Measurements from ENCODE around the gene NANS.
"Not testable (repeated sequence)": the region's sequence is repeated elsewhere in the genome, so short reads cannot be mapped to it uniquely, and the experiment has no call there.

Gene NANS

DNA sequence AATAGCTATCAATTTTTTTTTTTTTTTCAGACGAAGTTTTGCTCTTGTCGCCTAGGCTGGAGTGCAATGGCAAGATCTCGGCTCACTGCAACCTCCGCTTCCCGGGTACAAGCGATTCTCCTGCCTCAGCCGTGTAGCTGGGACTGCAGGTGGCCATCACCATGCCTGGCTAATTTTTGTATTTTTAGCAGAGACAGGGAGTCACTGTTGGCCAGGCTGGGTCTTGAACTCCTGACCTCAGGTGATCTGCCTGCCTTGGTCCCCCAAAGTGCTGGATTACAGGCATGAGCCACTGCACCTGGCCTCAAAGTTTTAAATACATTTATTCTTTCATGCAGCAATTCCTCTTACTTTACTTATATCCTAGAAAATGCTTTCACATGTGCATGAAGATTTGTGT, 44.9 kb downstream of the NANS start:
- no peak for DNase-seq (ENCODE audit: low spot score)

DNA sequence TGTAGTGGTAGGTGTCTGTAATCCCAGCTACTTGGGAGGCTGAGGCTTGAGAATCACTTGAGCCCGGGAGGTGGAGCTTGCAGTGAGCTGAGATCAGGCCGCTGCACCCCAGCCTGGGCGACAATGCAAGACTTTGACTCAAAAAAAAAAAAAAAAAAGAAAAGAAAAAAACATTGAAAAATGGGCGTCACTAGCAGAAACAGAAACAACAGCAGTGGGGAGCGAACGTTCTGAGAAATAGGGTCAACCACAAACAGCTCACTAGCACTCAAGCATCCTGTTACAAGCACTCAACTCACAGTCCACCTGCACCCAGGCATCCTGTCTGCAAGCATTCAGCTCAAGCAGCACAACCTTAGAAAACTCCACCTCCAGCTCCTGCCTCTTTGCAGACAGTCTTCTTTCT, 45.3 kb downstream of the NANS start:
- DNase-seq (ENCODE audit: low spot score), result no peak

DNA sequence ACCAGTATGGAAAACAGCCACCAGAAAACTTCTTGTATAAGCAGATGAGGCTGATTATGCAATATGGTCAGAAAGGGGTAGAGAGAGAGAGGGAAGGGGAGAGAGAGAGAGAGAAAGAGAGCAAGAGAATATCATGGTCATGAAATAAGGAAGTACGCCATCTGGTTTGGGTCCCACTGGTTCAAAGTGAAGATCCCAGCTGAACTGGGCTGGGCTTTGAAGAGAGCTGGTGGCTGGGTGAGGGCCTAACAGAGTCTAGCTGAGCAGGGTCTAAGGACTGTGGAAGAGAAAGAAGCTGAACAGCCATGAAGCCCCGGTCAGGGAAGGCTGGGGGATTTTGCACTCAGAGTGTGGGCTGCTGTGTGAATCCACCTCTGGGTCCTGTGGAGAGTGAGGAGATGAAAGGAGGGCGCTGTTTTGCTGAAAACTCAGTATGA, 47.9 kb downstream of the NANS start:
- DNase-seq (ENCODE audit: low spot score), result no peak

DNA sequence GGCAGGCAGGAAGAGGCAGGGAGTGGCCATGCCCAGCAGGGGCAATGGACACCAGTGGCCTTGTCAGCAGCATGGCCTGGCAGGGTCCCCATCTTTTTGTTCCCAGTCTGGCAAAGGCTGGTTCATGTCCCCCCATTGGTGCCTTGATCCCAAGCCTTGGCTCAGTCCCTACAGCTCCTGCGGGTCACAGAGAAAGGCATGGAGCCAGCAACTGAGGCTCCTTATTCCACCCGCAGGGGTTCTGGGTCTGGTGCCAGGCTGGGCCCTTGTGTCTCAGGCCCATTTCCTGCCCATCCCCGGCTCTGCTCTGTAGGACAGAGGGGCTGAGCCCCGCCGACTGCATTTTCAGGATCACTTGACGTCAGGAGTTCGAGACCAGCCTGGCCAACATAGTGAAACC, 48.5 kb downstream of the NANS start:
- no peak for DNase-seq (ENCODE audit: low spot score)

DNA sequence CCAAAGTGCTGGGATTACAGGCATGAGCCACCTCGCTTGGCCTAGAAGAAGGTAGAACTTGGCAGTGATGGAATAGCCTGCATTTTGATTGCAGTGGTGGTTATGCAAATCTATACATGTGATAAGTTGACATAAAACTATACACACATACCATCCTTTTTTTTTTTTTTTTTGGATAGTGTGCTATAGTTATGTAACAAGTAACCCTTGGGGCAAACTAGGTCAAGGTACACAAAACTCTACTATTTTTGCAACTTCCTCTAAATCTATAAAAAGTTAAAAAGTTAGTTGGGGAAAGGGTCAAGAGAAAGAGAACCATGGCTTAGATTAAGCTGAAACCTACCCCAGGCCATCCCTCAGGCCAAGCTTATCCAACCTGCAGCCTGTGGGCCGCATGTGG, 51.4 kb downstream of the NANS start:
- DNase-seq (ENCODE audit: low spot score), result no peak

DNA sequence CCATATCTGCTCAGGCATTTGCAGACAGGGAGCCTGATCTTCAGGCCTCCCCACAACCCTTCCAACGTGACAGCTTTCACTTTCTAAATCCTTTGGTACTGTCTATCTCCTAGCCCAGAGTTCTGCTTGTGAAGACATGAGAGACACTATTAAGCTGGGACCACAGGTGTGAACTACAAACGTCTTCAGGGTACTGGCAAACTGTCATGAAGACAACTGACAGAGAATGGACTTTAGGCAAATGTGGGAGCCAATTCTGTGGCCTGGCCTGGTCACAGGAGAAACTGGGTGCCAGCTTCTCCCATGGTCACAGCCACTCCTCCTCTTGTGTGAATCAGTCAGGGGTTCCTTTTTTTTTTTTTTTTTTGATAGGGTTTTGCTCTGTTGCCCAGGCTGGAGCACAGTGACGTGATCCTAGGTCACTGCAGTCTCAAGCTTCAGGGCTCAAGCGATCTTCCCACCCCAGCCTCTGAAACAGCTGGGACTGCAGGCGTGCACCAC, 52.0 kb downstream of the NANS start:
- no peak for DNase-seq (ENCODE audit: low spot score)

DNA sequence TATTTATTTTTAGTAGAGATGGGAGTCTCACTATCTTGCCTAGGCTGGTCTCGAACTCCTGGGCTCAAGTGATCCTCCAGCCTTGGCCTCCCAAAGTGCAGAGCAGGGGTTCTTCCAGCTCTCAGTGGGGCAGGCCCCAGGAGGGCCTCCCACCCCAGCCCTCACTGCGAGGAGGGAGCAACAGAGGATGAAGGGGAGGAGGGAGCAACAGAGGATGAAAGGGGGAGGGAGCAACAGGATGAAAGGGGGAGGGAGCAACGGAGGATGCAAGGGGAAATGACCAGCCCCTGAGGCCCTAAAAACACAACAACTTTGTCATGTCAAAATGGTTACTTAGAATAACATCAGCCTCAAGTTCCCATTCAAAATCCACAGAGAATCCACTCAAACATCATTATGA, 52.5 kb downstream of the NANS start:
- DNase-seq (ENCODE audit: low spot score), result no peak

DNA sequence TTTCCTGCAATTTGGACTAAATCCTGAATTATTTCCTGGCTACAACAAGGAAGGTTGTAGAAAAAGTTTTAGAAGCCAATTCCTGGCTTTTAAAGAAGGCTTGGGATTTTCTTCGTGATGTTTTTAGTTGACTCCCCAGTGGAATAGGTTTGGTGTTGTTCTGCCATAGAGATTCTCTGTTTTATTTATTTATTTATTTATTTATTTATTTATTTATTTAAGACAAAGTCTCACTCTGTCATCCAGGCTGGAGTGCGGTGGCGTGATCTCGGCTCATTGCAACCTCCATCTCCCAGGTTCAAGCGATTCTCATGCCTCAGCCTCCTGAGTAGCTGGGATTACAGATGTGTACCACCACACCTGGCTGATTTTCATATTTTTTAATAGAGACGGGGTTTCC, 60.6 kb downstream of the NANS start:
- not testable (repeated sequence) for DNase-seq (ENCODE audit: low spot score)

DNA sequence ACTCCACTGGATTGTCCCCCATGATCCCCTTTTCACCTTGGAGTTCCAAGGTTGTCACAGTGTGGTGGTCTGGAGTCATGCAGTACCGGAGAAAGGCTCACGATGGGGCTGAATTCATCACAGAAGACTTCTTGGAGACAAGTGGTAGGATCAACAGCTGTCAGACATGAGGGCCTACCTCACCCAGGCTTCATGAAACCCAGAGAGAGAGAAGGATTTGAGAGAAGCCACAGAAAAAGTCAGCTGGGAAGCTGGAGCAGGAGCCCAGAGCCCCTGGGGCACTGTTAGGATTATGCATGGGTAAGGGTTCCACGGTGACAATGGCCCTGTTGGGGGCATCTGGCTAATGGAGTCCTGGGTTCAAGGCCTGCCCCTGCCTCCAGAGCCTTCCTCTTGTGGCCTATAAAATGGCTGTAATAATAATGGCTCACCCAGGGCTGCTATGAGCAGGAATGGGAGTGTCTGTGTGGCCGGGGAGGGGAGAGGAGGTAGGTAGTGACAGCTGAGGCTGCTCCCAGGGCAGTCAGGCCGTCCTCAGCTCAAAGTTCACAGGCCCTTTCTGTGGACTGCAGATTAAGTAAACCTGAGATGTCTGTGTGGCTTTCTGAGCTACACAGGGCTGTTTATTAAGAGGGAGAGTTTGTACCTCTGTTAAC, 61.6 kb downstream of the NANS start:
- no peak for DNase-seq (ENCODE audit: low spot score)

DNA sequence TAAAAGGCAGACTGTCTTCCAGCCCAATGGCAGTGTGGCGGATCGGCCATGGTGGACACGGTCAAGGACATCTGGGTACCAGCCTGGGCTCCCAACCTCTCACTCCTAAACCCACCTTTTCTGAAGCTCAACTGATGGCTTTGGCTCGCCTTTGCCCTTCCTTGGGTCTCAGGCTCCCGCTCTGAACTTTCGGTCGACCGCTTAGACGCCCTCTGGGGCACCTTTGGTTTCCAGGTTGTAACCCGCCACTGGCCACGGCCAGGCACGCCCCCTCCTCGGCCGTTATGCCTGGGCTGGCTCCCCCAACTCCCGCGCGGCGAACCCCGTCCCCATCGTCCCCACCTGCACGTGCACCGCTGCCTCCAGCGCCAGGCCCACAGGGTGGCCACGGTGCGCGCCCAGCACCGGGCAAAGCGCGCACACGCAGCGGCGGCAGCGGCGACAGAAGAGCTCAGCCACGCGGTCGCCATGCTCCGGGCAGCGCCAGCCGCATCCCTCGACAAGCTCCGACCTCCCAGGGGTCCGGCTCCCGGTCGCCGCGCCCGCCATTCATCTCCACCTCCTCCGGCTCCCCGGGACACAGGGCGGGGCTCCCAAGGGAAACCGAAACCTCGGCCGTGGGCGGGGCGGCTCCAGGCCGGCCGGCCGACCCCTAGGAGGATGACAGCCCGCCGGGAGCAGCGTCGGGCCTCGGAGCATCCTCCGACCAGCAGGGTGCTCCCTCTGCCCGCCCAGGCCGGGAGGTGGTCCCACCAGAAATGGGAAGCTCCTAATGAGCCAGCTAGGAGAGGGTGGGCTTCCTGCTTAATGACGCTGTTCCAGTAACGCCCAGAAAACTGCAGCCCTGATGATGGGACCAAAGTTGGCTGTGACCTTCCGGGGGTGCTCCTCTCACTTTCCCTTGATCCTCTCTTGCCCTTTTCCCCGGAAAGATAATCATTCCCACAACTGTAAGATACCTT, 62.4 kb downstream of the NANS start, which contains the start of gene TRIM14:
TRIM14 (minus strand) TSS at position 583 of the 962 bp plus-strand sequence; CDS start at position 549, 34 bp downstream.
- no peak for DNase-seq (ENCODE audit: low spot score)

DNA sequence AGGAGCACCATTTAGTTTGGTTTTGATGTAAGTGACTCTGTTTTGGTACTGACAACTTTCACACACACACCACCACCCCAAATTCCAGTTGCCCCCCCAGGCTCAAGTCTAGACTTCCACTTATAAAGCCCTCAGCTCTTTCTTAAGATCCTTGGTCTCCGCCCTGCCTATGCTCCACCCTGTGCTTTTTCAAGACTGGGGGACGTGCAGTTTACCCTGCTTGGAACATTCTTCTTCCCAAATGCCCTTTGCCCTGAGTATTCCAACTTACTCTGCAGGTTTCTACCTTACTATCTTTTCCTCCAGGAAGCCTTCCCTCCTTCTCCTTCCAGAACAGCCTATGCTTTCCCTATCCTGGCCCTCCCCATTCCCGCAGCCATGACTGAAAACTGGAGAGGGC, 63.9 kb downstream of the NANS start:
- no peak for DNase-seq (ENCODE audit: low spot score)

DNA sequence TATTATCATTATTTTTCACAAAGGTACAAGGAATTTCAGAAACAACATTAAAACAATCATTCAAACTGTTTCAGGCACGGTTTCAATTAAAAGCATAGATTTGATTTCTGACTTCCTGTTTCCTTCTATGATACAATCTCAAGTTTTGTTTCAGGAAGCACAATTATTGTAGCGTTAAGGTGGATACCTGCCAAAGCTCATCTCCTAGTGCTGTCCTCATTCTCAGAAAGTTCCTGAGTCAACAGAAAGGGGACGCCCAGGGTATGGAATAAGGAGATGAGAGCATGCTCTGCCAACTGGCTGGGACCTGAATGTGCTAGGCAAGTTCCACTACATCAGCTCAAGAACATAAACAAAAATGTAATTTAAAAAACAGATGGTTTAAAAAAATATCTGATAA, 64.5 kb downstream of the NANS start:
- DNase-seq (ENCODE audit: low spot score), result no peak

DNA sequence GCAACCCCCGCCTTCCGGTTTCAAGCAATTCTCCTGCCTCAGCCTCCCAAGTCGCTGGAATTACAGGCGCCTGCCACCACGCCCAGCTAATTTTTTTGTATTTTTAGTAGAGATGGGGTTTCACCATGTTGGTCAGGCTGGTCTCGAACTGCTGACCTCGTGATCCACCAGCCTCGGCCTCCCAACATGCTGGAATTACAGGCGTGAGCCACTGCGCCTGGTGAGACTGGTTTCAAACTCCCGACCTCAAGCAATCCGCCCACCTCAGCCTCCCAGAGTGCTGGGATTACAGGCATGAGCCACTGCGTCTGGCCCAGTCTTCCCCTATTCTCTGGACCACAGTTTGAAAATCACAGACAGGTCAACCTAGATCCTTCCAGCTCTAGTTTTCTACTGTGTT, 67.6 kb downstream of the NANS start:
- not testable (repeated sequence) for DNase-seq (ENCODE audit: low spot score)

DNA sequence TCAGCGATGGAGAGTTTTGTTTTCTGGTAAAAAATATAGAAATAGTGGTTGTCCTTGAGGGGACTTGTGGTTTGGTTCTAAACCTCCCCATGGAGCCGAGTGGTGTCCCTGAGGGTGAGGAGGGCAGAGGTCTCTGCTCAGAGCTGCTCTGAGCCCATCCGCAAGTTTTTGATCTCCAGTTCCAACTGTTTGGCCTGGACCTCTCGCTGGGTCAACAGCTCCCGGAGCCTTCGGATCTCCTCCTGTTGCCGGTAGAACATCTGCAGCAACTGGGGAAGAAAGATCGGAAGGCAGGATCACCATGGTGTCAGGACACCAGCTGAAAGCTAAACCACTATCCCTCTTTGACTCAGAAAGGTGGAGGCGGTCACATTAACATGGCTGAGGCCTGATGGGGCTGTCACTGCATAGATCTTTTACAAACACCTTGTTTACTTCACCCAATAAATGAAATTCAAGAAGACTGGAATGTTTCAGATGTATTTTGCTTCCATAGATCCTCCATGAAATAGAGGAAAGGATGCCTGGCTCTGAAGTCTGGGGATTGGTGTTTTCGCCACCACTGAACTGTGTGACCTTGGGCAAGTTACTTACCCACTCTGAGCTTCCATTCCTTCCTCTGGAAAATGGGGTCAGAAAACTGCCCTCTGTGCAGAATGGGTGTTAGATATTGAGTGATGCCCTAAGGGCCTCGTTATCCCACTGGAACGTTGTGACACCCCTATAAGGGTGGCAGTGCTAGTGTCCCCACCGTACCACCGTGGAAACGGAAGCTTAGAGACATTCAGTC, 68.3 kb downstream of the NANS start:
- DNase-seq (ENCODE audit: low spot score), result no peak

DNA sequence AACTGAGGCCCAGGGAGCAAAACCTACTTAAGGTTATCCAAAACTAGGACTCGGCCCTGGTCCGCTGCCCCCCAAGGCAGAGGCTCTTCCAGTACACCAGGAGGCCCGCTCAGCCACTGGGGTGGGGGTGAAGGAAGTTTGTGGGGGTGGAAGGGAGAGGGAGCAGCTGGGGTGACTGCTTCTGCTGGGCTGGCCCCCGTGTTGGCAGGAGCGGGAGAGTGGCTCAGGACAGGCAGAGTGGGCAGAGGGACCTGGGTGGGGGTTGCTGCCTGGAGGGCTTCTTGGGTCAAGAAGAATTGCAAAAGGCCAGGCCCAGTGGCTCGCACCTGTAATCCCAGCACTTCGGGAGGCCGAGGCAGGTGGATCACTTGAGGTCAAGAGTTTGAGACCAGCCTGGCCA, 70.7 kb downstream of the NANS start:
- no peak for DNase-seq (ENCODE audit: low spot score)

DNA sequence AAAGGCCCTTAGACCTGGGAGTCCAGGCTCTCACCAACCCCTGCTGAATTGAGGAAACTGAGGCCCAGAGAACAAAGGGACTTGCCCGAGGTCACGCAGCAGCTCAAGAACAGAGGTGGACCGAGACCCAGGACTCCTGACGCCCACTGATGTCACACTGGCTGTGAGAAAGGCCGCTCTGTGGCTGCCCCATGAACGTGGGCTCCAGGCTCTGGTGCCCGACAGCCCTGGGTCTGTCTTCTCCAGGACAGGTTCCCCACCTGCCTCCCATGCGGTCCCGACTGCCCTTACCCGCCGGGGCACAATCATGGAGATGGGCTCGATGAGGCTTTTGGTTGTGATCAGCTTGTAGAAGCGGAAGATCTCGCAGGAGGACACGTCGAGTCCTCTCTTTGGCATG, 71.8 kb downstream of the NANS start:
- no peak for DNase-seq (ENCODE audit: low spot score)

DNA sequence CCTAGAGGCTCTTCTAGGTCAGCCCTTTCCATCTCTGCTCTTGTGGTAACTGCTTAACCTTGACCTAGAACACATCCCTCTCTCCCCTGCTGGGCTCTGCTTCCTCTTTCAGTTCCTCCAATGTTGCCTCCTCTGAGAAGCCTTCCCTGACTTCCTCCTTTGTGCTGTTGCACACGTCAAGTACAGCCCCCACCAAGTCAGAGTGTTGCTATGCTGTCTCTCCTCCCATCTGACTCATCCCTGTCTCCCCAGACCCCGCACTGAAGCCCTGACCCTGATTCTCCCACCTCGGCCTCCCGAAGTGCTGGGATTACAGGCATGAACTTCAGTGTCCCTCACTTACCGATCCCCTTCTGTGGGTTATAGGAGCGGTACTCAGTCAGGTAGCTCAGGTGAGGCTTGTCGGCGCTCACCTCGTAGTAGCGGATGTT, 72.9 kb downstream of the NANS start:
- peak; percentile 34 for DNase-seq (ENCODE audit: low spot score)

DNA sequence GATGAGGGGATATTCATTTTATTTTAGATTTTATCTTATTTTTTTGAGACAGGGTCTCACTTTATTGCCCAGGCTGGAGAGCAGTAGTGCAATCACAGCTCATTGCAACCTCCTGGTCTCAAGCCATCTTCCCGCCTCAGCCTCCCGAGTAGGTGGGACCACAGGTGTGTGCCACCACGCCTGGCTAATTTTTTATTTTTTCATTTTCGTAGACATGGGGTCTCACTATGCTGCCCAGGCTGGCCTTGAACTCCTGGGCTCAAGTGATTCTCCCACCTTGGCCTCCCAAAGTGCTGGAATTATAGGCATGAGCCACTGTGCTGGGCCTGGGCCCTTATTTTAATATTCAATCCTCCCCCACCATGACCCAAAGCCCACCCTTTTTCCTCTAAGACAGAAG, 73.5 kb downstream of the NANS start:
- not testable (repeated sequence) for DNase-seq (ENCODE audit: low spot score)

DNA sequence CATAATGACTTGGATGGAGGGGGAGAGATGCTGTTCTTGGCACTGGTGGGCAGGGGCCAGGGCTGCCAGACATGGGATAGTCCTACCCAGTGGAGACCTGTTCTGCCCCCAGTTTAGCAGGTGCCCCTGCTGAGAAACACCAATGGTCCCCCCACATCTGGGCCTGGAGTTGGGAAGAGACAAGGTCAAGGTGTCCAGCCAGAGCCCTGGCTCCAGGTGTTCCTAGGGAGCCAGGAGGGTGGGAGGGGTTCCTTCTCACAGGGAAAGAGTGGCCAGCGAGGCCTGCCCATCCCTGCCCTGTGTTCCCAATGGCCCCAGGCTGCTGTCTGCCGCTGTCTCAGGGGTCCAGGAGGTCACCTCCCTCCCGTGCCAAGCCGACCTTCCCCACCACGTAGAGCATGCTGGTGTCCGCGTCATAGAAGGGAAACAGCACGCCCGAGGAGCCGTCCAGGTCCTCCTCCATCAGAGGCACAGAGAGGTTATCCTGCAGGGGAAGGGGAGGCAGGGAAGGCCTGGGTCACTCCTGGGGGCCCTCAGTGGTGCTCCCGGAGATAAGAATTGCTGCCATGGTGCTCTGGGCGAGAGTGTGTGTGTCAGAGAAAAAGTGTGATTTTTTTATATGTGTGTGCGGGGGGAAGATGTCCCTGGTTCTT, 74.2 kb downstream of the NANS start:
- no peak for DNase-seq (ENCODE audit: low spot score)

DNA sequence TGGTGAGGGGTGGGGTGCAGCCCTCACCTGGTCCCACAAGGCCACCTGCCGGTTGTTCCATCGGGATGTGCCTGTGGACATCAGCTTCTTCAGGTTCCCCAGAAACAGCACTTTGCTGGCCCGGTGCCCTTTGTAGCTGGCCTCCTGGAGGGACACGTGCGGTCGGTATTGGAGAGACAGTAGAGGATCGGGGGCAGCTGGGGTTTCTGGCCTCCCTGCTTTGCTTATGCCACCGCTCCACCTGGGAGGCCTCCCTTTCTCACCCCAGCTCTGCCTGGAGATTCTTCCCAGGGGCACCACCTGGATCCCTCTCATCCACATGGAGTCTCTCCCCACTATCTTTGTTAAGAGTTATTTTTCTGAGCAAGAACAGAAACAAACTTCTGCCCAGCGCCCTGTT, 75.6 kb downstream of the NANS start:
- no peak for DNase-seq (ENCODE audit: low spot score)

All from globus pallidus (tissue), 1 donor.